Activated effector memory CD4-positive, alpha-beta T cell treated with anti-CD3 and anti-CD28 coated beads, Interleukin-2, amount 50 U/mL, for 16 hours (primary cell): Measurements from ENCODE around the gene POLR3K.

Experiments
- DNase-seq: peaks from one replicate; pipeline ENCODE4 v3.0.0-alpha.2; 2020

POLR3K gene

DNA sequence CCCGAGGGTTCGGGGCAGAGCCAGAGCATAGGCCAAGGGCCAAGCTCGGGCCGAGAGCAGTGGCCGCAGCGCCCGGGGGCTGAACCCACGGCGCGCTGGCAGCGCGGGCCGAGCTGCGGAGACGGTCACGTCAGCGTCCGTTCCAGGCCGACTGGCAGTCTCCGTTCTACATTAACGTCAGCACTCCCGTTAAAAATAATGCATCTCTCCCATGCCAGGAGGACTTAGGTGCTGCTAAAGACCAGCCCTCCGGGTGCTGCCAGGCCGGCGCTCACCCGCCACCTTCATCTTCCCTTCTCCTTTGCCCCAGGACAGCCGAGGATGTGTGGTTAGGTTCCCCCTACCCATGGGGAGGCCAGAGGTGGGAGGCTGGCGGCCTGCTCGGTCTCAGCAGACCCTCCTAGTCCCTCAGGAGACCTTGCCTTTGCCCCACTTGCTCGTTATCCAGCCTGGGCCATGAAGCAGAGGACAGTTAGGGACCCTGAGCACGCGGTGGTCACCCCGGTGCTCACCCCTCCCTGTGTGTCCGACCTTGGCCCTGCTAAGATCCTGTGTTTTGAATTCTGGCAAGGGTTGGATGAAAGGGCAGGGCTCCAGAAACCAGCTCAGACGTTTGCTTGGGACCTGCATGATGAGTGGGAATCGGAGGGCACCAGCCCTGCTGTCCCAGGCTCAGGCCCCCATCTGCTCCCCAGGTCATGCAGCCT lies 25.2 kb upstream of the POLR3K start:
- DNase-seq, result no peak

DNA sequence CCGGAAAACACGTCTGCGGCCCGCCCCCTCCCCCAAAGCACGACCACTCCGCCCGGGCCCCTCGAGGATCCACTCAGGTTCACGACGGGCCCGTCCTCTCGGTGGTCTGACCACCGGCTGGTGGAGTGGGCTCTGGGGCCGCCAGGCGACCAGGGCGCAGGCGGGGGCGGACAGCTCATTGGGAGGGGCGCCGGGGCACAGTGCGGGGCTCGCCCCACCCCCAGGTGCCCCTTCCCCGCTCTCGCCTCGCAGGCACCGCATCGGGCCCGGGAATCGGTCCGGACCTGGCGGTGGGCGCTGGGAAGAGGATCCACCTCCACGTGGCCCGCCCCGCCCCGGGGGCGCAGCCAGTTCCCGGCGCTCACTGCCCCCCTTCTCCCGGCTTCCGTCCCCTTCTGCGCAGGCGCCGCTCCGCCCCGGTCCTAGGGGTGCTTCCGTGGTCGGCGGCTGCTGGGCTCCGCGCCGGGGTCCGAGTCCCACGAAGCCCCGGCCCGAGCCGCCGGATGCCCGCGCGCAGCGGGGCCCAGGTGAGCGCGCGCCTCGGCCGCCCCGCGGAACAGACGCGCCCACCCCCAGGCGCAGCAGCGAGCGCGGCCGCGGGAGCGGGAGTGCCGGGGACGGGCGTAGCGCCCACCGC lies 24.5 kb upstream of the POLR3K start, which contains the start of gene MPG:
MPG (plus strand) TSS at position 419 of the 637 bp plus-strand sequence; CDS start at position 504, 85 bp downstream.
- DNase-seq, result peak; percentile 94

- peak; percentile 72 for DNase-seq
Observed at GRCh38 chr16:77273-77806, 23.9 kb upstream of the POLR3K start.

- DNase-seq, result peak; percentile 68
Observed at GRCh38 chr16:76535-77272, 23.3 kb upstream of the POLR3K start.

DNA sequence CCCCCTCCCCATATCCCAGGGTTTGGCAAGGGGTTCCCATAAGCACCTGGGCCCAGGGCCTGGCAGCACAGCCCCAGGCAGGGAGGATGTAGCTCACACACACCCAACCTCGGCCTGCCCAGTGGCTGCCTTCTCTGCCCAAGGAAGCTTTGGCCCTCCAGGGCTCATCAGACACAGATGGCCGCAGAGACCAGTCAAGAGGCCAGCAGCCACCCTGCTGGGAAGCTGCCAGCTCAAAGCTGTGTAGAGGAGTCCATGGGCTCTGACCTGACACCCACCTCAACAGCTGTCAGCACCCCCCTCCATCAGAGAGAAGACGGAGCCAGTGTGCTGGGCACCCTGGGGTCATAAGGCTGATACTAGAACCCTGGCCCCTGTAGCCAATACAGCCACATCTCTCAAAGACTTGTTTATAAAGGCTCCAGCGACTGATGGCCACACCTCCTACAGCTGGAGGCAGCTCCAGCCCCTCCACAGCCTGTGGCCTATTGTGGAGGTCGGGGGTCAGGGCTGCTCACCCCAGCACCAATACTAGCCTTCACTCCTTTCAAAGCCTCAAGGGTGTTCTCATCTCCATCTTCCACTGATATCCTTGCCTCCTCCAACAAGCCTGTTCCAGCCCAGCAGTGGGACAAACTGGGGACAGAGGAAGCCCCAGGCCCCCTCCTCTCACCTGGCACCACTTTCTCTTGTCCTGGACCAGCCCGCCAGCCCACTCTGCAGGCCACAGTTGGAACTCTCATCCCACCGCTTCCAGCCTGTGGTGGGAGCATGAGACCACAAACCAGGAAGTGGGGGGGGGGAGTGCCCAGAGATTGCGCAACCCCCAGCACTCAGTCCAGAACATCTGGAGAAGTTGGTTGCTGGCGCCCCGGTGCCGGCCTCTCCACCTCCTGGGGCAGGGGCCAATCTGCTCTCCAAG lies 22.4 kb upstream of the POLR3K start:
- no peak for DNase-seq

DNA sequence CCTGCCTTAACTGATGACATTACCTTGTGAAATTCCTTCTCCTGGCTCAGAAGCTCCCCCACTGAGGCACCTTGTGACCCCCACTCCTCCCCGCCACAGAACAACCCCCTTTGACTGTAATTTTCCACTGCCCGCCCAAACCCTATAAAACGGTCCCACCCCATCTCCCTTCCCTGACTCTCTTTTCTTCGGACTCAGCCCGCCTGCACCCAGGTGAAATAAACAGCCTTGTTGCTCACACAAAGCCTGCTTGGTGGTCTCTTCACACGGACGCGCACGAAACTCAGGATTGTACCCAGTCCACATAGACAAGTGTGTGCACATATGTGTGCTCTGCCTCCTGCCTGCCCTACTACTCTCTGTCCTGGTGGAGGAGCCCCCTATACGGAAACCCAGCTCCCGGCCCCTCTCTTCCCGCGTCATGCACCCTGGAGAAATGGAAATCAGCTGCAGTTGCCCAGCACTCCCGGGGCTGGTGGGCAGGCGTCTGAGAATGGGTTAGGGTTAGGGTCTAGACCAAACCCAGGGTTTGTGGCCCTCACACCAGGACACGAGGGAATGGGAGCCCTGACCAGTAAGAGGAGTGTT lies 21.4 kb upstream of the POLR3K start:
- no peak for DNase-seq

- DNase-seq, result no peak
Observed at GRCh38 chr16:74051-74746, 20.8 kb upstream of the POLR3K start.

- DNase-seq, result no peak
Observed at GRCh38 chr16:72561-73548, 19.4 kb upstream of the POLR3K start, which contains the start of gene RHBDF1. RHBDF1 (minus strand) TSS chr16:72631; CDS start chr16:65015, 7,616 bp downstream.

DNA sequence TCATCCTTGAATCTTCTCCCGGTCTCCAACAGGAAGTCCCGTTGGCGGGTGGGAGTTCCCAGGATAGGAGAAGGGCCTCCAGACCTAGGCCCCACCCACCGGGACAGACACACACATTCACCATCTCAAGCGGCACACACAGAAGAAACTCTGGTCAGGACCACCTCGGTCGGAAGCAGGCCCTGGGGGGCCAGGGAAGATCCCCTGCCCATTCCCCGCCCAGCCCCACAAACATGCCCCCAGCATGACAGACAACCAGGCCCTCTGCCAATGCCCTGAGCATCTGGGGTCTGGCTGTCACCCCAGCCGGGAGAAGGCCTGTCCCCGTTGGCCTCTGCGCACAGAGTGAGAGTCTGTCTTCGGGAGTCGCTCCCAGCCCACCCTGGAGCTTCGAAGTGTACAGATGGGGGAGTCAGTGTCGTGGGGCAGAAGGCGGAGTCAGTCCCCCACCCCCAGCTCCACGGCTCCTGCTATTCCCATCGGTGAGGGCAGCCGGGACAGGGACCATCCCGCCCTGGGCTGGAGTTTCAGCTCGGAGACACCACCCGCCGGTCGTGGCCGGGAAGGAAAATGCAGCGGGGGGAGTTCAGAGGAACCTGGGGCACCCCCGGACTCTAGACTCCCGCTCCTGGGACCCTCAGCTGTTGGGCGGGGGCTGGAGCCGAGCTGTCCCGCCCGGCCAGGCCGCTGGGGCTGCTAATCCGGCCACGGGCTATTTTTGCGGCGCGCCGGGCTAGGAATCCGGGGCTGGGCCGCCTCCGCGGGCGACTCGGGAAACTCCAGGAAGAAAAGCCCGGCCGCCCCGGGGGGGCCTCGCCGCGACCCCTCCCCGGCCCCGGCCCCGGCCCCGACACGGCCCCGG lies 18.4 kb upstream of the POLR3K start:
- DNase-seq, result no peak

DNA sequence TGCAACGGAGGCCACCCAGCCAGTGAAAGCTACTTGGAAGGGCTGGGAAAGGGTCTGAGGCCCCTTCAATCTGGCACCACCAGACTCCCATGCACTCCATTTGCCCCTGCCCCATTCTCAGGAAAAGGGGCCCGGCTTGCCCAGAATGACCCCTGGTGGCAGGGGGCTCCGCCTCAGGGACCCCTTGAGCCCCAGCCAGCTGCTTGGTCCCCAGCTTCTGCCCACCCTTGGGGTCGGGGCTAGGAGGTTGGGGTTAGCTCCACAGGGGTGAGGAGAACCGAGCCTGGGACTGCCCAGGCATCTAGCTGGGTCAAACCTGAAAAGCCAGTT lies 17.8 kb upstream of the POLR3K start:
- no peak for DNase-seq

DNA sequence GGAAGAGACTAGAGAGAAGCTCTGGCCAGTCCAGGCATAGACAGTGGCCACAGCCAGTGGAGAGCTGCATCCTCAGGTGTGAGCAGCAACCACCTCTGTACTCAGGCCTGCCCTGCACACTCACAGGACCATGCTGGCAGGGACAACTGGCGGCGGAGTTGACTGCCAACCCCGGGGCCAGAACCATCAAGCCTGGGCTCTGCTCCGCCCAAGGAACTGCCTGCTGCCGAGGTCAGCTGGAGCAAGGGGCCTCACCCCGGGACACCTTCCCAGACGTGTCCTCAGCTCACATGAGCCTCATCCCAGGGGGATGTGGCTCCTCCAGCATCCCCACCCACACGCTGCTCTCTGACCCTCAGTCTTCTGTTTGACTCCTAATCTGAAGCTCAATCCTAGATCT lies 15.8 kb upstream of the POLR3K start:
- DNase-seq, result no peak

GRCh38 chr16:67884-68789 lies 14.7 kb upstream of the POLR3K start:
- no peak for DNase-seq

DNA sequence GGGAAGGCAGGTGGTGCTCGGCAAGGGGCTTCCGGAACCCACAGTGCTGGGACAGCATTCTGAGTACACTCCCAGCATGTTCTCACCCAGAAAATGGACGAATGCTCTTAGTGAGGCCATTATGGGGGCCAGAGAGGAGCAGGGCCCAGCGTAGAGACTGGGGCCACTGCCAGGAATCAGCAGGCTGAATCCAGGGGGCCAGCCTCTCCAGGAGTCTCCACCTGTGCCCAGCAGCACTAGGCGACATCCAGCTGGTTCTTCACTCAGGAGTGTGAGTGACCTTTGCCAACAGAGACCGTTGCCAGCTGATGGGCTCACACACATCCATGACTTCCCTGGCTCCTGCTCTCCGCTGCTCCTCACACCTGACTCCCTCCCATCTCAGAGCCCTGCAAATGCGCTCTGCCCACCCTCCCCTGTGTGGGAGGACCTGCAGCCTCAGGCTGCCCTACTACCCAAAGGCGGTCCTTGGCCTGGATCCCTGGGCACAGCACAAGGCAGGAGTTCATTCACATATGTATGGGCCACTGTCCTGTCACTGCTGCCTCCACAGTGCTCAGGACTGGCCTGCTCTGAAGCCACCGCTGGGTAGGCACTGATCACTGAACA lies 13.9 kb upstream of the POLR3K start:
- no peak for DNase-seq

- DNase-seq, result no peak
Observed at GRCh38 chr16:66309-67182, 13.1 kb upstream of the POLR3K start.

- peak; percentile 94 for DNase-seq
Observed at GRCh38 chr16:65745-66144, 12.3 kb upstream of the POLR3K start.

DNA sequence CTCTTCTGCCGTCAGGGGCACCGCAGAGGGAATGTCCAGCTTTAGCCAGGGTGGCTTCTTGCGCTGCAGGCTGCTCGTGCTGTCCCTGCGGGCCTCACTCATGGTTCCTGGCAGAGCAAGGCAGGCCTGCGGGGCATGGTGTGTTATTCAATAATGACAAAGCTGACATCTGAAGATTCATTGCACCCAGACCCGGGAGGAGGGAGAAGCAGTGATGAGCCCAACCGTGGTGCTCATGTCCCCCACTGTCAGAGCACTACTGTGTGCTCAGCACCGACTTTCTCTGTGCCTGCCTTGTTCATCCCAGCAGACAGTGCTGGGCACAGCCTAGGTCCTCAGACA lies 11.5 kb upstream of the POLR3K start:
- no peak for DNase-seq
